HL-60 (cell line): Measurements from ENCODE around the gene HOXD4.

Source experiments
- DNase-seq, 2 experiments: peaks; one replicate each; pipeline ENCODE4 v3.0.0-alpha.2; 2010 to 2020; ENCODE audit warnings: low read depth in 1 of 2, low spot score in 1 of 2
- H3K27ac ChIP-seq: fragments of 250-450 bp; sonication (Bioruptor Pico); replicated peaks from 2 replicates; pipeline ENCODE4 v1.5.1; 2020; ENCODE audit warnings: mild to moderate bottlenecking, moderate library complexity
- H3K27me3 ChIP-seq: fragments of 250-450 bp; sonication (Bioruptor Pico); 2 replicates; pipeline ENCODE4 v1.5.1; 2021; ENCODE audit warnings: mild to moderate bottlenecking, moderate library complexity; ENCODE audit not compliant: insufficient read depth, poor library complexity, severe bottlenecking
- H3K4me3 ChIP-seq: replicated peaks from 2 replicates; pipeline ENCODE4 v1.5.1; 2011; ENCODE audit warnings: mild to moderate bottlenecking, control low read depth, low read length; ENCODE audit not compliant: insufficient read depth
- GABPA ChIP-seq: IDR thresholded peaks from 2 replicates; pipeline ENCODE4 v1.6.1; 2012; ENCODE audit warnings: low read depth
- POLR2AphosphoS5 ChIP-seq: IDR thresholded peaks from 2 replicates; pipeline ENCODE4 v1.6.1; 2012; ENCODE audit warnings: low read depth
- SPI1 ChIP-seq: IDR thresholded peaks from 2 replicates; pipeline ENCODE4 v1.6.1; 2012; ENCODE audit warnings: low read depth, mild to moderate bottlenecking, borderline replicate concordance
- TF ChIP-seq, protein P1 (sequence below): IDR thresholded peaks from 2 replicates; pipeline ENCODE4 v1.6.1; 2012; ENCODE audit warnings: low read depth; ENCODE audit not compliant: insufficient replicate concordance
- TF ChIP-seq, protein P2 (sequence below): IDR thresholded peaks from one replicate; pipeline ENCODE4 v1.5.1; 2011; ENCODE audit warnings: low read length, control low read depth, inconsistent platforms; ENCODE audit not compliant: insufficient read depth

The HOXD4 gene

DNA sequence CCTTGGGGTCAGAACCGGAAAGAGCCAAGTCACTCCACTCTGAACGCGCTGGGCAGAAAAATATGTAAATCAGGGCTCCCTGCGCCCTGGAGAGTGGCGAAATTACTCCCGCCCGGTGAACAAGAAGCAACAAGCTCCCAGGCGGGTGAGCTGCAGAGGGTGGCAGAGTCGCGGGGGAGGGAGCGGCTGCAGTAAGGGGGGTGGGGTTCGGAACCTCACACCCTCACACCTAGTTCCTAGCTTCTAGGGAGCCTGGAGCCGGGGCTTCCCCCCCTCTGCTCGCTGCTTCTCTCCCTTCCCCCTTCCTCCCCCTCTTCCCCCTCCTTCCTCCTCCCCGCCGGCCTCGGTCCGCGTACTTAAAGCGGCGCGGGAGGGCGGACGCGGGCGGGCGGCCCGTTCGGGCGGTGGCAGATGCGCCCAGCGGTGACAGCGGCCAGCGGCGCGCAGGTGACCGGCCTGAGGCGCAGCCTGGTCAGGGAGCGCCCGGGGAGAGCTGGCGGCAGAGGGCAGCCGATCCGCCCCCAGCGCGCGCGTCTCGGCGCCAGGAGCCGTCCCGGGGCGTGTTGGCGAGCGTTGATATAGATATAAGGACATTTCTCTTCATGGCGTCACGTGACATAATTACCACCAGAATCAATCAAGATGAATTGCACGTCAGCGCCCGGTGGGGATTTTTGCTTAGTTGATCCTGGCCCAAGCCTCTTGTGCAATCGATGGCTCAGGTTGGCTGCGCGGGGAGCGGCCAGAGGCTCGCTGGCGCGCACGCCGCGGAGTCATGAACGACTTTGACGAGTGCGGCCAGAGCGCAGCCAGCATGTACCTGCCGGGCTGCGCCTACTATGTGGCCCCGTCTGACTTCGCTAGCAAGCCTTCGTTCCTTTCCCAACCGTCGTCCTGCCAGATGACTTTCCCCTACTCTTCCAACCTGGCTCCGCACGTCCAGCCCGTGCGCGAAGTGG lies 44.5 kb upstream of the HOXD4 start, which contains the start of gene HOXD11:
TSS of gene HOXD11 (plus strand) at position 700 of the 959 bp plus-strand sequence. CDS start at position 776, 76 bp downstream.
- no peak for DNase-seq
- H3K27me3 ChIP-seq: peaks cover 75% of the 10 kb centered on the region
- no peak within 1 kb of the TSS for H3K27ac ChIP-seq
- H3K4me3 ChIP-seq: no peak within 1 kb of the TSS; the same call in 1 of the 2 replicates
- TF ChIP-seq SPI1 (no peak), POLR2AphosphoS5 (no peak), GABPA (no peak)

DNA sequence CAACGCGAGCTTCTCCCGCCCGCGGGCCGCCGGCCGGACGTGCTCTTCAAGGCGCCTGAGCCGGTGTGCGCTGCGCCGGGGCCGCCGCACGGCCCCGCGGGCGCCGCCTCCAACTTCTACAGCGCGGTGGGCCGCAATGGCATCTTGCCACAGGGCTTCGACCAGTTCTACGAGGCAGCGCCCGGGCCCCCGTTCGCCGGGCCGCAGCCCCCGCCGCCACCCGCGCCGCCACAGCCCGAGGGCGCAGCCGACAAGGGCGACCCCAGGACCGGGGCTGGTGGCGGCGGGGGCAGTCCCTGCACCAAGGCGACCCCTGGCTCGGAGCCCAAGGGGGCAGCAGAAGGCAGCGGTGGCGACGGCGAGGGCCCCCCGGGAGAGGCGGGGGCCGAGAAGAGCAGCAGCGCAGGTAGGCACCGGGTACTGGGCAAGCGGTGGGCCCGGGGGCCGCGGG lies 43.6 kb upstream of the HOXD4 start:
- Histone ChIP-seq H3K27ac (no peak overlapping the region), H3K4me3 (no peak overlapping the region), H3K27me3 (peaks cover 74% of the 10 kb centered on the region)
- no peak for DNase-seq
- TF ChIP-seq, protein P1, sequence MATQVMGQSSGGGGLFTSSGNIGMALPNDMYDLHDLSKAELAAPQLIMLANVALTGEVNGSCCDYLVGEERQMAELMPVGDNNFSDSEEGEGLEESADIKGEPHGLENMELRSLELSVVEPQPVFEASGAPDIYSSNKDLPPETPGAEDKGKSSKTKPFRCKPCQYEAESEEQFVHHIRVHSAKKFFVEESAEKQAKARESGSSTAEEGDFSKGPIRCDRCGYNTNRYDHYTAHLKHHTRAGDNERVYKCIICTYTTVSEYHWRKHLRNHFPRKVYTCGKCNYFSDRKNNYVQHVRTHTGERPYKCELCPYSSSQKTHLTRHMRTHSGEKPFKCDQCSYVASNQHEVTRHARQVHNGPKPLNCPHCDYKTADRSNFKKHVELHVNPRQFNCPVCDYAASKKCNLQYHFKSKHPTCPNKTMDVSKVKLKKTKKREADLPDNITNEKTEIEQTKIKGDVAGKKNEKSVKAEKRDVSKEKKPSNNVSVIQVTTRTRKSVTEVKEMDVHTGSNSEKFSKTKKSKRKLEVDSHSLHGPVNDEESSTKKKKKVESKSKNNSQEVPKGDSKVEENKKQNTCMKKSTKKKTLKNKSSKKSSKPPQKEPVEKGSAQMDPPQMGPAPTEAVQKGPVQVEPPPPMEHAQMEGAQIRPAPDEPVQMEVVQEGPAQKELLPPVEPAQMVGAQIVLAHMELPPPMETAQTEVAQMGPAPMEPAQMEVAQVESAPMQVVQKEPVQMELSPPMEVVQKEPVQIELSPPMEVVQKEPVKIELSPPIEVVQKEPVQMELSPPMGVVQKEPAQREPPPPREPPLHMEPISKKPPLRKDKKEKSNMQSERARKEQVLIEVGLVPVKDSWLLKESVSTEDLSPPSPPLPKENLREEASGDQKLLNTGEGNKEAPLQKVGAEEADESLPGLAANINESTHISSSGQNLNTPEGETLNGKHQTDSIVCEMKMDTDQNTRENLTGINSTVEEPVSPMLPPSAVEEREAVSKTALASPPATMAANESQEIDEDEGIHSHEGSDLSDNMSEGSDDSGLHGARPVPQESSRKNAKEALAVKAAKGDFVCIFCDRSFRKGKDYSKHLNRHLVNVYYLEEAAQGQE: no peak
- TF ChIP-seq GABPA: no peak
- no peak for TF ChIP-seq SPI1
- TF ChIP-seq, protein P2, sequence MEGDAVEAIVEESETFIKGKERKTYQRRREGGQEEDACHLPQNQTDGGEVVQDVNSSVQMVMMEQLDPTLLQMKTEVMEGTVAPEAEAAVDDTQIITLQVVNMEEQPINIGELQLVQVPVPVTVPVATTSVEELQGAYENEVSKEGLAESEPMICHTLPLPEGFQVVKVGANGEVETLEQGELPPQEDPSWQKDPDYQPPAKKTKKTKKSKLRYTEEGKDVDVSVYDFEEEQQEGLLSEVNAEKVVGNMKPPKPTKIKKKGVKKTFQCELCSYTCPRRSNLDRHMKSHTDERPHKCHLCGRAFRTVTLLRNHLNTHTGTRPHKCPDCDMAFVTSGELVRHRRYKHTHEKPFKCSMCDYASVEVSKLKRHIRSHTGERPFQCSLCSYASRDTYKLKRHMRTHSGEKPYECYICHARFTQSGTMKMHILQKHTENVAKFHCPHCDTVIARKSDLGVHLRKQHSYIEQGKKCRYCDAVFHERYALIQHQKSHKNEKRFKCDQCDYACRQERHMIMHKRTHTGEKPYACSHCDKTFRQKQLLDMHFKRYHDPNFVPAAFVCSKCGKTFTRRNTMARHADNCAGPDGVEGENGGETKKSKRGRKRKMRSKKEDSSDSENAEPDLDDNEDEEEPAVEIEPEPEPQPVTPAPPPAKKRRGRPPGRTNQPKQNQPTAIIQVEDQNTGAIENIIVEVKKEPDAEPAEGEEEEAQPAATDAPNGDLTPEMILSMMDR: no peak
- TF ChIP-seq POLR2AphosphoS5: no peak

DNA sequence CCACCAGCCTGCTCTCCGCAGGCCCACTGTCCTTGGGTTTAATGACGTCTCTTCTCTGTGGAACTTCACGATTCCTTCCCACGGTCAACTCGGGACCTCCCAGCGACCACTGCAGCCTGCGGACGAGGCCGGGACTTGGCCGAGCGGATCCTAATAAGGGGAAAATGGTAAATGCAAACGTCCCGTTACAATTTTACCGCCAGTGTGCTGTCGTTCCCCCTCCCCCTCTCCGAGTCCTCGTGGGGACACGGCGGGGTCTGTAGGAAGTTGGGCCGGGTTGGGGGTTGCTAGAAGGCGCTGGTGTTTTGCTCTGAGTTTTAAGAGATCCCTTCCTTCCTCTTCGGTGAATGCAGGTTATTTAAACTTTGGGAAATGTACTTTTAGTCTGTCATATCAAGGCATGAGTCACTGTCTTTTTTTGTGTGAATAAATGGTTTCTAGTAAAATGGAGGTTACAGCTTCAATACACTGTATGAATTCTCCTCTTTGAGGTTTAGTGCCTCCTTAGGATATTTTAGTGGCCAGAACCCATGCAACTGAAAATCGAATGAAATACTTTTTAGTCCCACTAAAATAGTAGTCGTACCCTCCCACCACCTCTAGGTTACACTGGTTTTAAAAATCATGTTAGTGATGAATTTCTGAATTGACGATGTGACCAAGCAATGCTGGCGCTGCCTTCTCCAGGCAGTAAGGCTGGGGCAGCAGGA lies 42.0 kb upstream of the HOXD4 start:
- Histone ChIP-seq H3K27ac (no peak overlapping the region), H3K4me3 (no peak overlapping the region), H3K27me3 (peaks cover 74% of the 10 kb centered on the region)
- TF ChIP-seq GABPA (no peak), POLR2AphosphoS5 (no peak), SPI1 (no peak)
- TF ChIP-seq, protein P1: no peak
- TF ChIP-seq, protein P2: no peak
- DNase-seq: no peak

DNA sequence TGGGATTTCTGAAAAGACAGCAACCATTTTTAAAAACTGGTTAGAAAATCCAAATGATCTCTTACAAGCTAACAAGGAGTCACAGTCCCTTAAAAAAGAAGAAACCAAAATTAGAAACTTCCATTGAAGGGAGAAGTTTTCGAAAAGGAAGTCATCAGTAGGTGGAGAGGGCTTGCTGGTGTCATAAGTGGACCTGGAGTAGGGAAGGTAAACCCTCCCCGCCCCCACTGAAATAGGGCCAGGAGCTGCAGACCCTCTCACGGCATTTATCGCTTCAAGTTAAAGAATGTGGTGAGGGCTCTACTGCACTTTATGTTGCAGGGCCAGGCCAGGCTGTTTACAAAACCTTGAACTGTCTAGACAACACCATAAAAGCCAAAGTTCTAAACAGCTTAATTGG lies 41.4 kb upstream of the HOXD4 start:
- no peak for TF ChIP-seq POLR2AphosphoS5
- TF ChIP-seq, protein P2: no peak
- no peak for TF ChIP-seq SPI1
- TF ChIP-seq, protein P1: no peak
- no peak for TF ChIP-seq GABPA
- Histone ChIP-seq H3K27me3 (peaks cover 74% of the 10 kb centered on the region), H3K4me3 (no peak overlapping the region), H3K27ac (no peak overlapping the region)
- DNase-seq: no peak
